AG04449 (cell line): Measurements from ENCODE around the gene CLCN7.

ENCODE experiments used
- CTCF ChIA-PET: fragments of 350-600 bp; formaldehyde crosslinking; extraction: SDS; loops from one replicate; lab custom pipeline; 2021; ENCODE audit warnings: antibody characterized with exemption; lab: Yijun Ruan, JAX
- POLR2A ChIA-PET: fragments of 400-600, 350-600 bp; formaldehyde crosslinking; extraction: SDS; loops from one replicate; lab custom pipeline; 2020; ENCODE audit warnings: antibody characterized with exemption, inconsistent platforms; lab: Yijun Ruan, JAX
- DNase-seq: peaks from one replicate; pipeline ENCODE4 v3.0.0-alpha.2; 2010; ENCODE audit warnings: low read depth, low spot score
- H3K4me3 ChIP-seq: 2 replicates; pipeline ENCODE4 v1.5.1; 2011; ENCODE audit warnings: low read depth, mild to moderate bottlenecking, control low read depth, low read length
- TF ChIP-seq, protein P1 (sequence below): IDR thresholded peaks from one replicate; pipeline ENCODE4 v1.5.1; 2011; ENCODE audit warnings: mild to moderate bottlenecking, moderate library complexity, low read length, control low read depth, inconsistent platforms; ENCODE audit not compliant: insufficient read depth; ENCODE audit errors: missing control alignments

The CLCN7 gene

DNA sequence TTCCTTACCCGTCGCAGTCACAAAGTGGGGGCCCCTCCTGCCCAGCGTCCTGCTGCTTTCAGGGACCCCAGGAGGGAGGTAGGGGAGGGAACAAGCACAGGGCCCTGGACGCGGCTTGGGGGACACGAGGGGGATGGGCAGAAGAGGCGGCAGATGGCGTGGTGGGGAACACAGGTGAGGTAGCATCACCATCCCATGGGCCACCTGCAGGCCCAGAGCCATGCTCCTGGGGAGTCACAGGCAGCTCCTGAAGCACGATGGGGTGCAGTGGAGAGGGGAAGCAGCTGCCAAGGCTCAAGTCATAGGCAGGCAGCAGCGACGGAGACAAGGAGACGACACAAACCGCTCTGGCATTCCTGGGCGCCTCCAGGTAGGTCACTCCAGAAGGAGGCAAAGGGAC, 71.1 kb downstream of the CLCN7 start:
- ChIA-PET CTCF (no interaction called here), POLR2A (no interaction called here)
- DNase-seq, result no peak
- TF ChIP-seq, protein P1, sequence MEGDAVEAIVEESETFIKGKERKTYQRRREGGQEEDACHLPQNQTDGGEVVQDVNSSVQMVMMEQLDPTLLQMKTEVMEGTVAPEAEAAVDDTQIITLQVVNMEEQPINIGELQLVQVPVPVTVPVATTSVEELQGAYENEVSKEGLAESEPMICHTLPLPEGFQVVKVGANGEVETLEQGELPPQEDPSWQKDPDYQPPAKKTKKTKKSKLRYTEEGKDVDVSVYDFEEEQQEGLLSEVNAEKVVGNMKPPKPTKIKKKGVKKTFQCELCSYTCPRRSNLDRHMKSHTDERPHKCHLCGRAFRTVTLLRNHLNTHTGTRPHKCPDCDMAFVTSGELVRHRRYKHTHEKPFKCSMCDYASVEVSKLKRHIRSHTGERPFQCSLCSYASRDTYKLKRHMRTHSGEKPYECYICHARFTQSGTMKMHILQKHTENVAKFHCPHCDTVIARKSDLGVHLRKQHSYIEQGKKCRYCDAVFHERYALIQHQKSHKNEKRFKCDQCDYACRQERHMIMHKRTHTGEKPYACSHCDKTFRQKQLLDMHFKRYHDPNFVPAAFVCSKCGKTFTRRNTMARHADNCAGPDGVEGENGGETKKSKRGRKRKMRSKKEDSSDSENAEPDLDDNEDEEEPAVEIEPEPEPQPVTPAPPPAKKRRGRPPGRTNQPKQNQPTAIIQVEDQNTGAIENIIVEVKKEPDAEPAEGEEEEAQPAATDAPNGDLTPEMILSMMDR, result no peak
- no peak overlapping the region for H3K4me3 ChIP-seq

DNA sequence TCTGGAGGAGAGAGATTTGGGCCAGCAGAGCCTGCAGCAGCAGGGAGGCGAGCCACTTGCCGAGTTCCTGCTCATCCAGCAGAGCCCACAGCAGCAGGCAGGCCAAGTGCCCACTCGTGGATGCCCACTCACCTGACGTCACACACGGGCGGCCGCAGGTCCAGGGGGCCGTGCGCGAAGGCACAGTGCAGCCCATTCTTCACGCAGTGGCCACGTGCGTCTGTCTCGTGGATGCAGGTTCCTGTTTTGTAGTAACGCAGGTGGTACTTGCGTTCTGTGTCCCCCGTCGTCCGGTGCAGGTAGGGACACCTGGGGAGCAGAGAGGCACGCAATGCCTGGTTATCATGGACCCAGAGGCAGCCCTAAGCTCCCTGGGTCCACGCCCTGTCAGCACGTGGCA, 71.8 kb downstream of the CLCN7 start:
- ChIA-PET CTCF (no interaction called here), POLR2A (no interaction called here)
- TF ChIP-seq, protein P1, result no peak
- H3K4me3 ChIP-seq, result no peak overlapping the region
- no peak for DNase-seq

DNA sequence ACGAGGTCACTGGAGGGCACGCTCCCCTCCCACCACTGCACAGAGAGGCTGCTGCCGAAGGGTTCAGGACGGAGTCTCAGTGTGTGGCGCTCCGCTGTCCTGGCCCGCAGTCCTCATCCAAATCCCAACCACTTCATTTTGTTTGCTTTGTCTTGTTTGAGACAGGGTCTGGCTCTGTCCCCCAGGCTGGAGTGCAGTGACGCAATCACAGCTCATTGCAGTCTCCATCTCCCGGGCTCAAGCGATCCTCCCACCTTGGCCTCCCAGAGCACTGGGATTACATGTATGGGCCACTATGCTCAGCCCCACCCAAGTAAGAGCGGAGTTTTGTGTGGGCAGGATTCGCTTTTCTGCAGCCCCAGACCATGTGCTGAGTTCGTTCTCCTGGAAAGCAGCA, 73.1 kb downstream of the CLCN7 start:
- TF ChIP-seq, protein P1, result no peak
- no peak for DNase-seq
- ChIA-PET CTCF (no interaction called here), POLR2A (no interaction called here)
- H3K4me3 ChIP-seq, result no peak overlapping the region

DNA sequence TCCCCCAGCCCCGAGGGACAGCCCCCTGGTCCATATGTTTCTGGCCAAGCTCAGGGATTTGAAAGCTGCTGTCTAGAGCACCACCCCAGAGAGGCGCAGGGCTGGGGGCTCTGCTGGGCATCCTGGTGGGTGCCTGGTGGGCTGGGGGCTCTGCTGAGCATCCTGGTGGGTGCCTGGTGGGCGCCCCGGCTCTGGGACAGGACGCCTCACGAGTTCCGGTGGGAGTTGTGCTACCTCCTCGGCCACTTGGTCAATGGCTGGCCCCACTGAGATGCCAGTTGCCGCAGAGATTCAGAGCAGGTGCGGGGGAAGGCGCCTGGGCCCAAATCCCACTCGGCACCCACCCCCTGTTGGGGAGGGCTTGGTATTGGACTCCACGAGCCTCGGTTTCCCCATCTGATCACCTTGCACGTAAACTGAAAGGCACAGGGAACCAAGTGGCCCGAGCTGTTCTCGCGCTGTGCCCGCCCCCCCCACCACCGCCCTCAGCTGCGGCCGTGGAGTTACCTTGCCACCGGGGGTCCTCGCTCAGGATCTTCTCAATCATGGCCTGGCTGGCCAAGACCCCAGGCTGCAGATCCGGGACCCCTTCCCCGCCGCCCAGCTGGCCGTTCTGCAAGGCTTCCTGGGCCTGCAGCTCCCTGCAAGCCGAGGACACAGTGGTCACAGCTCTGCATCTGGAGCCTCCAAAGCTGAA, 73.6 kb downstream of the CLCN7 start:
- TF ChIP-seq, protein P1, result no peak
- no peak for DNase-seq
- POLR2A ChIA-PET, result no interaction called here
- H3K4me3 ChIP-seq, result no peak overlapping the region
- CTCF ChIA-PET, result no interaction called here

DNA sequence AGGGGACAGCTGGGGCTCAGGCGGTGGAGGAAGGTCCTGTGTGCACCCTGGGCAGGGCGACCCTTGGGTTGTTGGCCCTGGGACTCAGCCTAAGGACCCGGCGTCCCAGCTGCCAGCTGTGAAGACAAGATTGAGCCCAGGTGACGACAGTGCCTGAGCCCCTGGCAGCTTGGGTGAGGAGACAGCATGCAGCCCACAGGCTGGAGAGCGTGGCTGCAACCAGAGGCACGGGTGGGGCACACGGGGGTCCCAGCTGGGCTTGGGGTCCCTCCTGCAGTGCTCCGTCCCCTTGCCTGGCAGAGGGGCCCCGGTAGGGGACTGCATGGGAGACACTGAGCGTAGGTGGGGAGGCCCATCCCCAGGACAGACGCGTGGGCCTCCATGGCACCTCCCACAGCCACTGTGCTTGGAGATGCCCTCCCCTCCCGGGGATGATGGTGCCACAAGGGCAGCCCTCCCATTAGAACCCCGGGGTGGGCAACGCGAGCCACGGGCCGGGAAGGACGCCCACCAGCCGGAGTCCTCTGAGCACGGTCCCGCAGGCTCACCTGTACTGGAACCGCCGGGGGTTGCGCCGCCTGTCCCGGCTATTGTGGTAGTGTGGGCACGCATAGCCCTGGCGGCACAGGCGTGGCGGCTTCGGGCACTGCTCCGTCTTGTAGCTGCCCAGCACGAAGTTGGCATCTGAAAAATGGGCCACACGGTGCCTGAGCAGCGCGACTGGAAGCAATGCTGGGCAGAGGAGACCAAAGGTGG, 75.8 kb downstream of the CLCN7 start:
- DNase-seq, result no peak
- TF ChIP-seq, protein P1, result no peak
- H3K4me3 ChIP-seq, result no peak overlapping the region
- ChIA-PET CTCF (interaction anchor here (1.4 kb wide), 1 partner anchor 35 kb away, joined by 4 read pairs; no protein-coding TSS in a partner anchor), POLR2A (no interaction called here)

DNA sequence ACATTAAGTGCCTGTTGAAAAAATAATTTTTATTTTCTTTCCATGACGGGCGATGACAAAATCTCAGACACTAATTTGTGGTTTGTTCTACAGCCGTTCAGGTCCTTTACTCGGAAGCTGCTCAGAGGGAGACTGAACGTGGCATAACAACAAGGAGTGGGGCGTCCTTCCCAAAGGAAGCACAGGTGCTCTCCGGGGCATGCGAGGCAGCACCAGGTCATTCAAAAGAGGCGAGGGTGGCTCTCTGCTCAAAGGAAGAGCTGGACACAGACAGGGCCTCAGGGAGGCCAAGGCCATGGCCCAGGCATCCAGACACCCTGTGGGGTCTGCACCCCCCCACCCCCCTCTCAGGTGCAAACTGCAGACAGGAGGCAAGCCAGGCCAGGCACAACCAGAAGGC, 76.5 kb downstream of the CLCN7 start:
- TF ChIP-seq, protein P1, result no peak
- DNase-seq, result no peak
- no peak overlapping the region for H3K4me3 ChIP-seq
- ChIA-PET POLR2A (no interaction called here), CTCF (no interaction called here)
